HL-60 (cell line): ENCODE results near the gene PCBP4.

Source experiments
- GABPA ChIP-seq: IDR thresholded peaks from 2 replicates; pipeline ENCODE4 v1.6.1; 2012; ENCODE audit warnings: low read depth
- POLR2AphosphoS5 ChIP-seq: IDR thresholded peaks from 2 replicates; pipeline ENCODE4 v1.6.1; 2012; ENCODE audit warnings: low read depth
- REST ChIP-seq: IDR thresholded peaks from 2 replicates; pipeline ENCODE4 v1.6.1; 2012; ENCODE audit warnings: low read depth; ENCODE audit not compliant: insufficient replicate concordance
- SPI1 ChIP-seq: IDR thresholded peaks from 2 replicates; pipeline ENCODE4 v1.6.1; 2012; ENCODE audit warnings: low read depth, mild to moderate bottlenecking, borderline replicate concordance
- TF ChIP-seq, protein P1 (sequence below): IDR thresholded peaks from one replicate; pipeline ENCODE4 v1.5.1; 2011; ENCODE audit warnings: low read length, control low read depth, inconsistent platforms; ENCODE audit not compliant: insufficient read depth

DNA sequence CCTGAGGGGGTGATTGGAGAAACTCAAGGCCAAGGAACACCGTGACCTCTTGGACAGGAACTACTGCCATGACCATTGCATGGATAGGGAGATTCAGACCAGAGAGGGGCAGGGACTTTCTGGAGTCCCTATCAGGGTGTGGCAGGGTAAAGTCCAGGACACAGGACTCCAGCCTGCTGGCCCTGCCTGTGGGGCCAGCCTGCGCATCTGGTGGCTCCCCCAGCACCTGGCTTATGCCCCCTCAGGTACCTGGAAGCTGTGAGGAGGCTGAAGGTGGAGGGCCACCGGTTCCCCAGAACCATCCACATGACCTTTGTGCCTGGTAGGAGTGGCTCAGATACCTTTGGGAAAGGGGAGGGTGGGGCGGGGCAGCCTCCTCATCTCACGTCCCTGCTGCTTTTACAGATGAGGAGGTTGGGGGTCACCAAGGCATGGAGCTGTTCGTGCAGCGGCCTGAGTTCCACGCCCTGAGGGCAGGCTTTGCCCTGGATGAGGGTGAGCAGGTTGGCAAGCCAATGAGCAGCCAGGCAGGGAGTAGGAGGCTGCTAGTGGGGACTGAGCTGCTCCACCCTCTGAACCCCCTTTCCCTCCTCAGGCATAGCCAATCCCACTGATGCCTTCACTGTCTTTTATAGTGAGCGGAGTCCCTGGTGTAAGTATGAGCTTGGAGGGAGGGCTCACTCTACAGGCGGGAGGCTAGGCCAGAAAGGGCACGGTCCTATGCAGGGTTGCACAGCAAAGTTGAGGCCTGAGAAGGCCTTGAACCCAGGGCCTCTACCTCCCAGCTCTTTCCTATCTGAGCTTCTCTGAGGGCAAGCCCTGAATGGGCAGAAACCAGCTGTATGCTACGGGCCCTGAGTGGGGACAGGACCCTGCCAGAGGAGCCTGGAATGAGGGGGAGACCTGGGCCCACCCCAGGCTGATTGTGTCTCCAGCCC, 19.0 kb upstream of the PCBP4 start:
- TF ChIP-seq, protein P1, sequence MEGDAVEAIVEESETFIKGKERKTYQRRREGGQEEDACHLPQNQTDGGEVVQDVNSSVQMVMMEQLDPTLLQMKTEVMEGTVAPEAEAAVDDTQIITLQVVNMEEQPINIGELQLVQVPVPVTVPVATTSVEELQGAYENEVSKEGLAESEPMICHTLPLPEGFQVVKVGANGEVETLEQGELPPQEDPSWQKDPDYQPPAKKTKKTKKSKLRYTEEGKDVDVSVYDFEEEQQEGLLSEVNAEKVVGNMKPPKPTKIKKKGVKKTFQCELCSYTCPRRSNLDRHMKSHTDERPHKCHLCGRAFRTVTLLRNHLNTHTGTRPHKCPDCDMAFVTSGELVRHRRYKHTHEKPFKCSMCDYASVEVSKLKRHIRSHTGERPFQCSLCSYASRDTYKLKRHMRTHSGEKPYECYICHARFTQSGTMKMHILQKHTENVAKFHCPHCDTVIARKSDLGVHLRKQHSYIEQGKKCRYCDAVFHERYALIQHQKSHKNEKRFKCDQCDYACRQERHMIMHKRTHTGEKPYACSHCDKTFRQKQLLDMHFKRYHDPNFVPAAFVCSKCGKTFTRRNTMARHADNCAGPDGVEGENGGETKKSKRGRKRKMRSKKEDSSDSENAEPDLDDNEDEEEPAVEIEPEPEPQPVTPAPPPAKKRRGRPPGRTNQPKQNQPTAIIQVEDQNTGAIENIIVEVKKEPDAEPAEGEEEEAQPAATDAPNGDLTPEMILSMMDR = no peak
- TF ChIP-seq GABPA = no peak
- no peak for TF ChIP-seq POLR2AphosphoS5
- no peak for TF ChIP-seq REST
- no peak for TF ChIP-seq SPI1
